Measurements from ENCODE around the gene LHX3. TPM values are rescaled to one million over a fixed set of nuclear protein-coding genes. Genes with fewer than 3 reads are reported as not detected.

Gene LHX3
- total RNA-seq, 1 experiment from 2014 or later = not detected

DNA sequence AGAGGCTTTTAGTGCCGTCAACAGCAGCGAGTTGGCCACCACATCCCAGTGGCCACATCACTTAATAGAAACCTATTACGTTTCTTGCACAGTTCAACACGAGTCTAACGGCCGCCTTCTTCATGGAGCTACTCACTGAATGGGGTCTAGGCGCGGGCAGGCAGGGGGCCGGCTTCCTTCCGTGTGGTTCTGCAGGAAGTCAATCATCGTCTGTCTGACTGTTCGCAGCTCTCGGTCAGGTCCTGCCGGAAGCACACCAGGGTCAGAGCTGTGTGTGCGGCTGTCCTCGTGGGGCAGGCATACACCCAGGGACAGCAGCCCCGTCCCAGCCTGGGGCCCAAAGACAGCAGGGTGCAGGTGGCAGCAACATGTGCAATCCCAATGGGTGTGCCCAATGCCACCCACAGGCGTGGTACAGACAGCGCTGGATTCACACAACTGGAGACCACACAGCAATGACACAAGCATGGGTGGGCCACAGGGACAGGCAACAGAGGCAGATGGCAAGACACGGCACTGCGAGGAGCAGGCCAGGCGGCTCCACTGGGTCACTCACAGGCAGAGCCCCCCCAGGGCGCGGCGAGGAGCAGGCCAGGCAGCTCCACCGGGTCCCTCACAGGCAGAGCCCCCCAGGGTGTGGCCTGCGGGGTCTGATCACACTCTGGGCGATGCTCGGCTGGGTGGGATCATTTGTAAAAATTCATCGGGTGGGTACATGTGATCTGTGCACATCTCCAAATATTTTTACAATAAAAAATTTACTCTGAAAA is 19.1 kb upstream of the LHX3 start:
- H3K27ac Mint-ChIP-seq = no peak overlapping the region

More for the DNA sequence above, 19.1 kb upstream of the LHX3 start:
- Mint-ChIP-seq H3K4me3 (no peak overlapping the region), H3K4me1 (peaks cover 0 to 5% of the 10 kb centered on the region in 2 experiments; a peak in 2 of 4 replicates), H3K27me3 (ENCODE audit: low read depth) (no peaks in the 10 kb centered on the region), H3K9me3 (no peaks in the 10 kb centered on the region), H3K36me3 (ENCODE audit: insufficient read depth in 1 of 3, low read depth in 3 of 3) (peaks cover 16 to 41% (median 19%) of the 10 kb centered on the region in 3 experiments)
- H3K79me2 ChIP-seq (ENCODE audit: insufficient read depth, low read length) = no peaks in the 10 kb centered on the region; the same call in 1 of the 2 replicates
- H3K18ac ChIP-seq (ENCODE audit: insufficient read length, low read depth, low read length) = no peak overlapping the region
- H4K5ac ChIP-seq (ENCODE audit: insufficient read length, low read depth, low read length) = no peak overlapping the region
- no peak overlapping the region for H3K23ac ChIP-seq (ENCODE audit: insufficient read length, low read depth, low read length)
- H3K4me2 ChIP-seq (ENCODE audit: insufficient read depth, insufficient read length, low read length) = no peak overlapping the region
- no peaks in the 10 kb centered on the region for H3K9me3 ChIP-seq (ENCODE audit: control insufficient read depth, low read depth, low read length)
- no peak for DNase-seq
- H3K4me1 ChIP-seq (ENCODE audit: insufficient read depth, low read length) = no peaks in the 10 kb centered on the region
- TF ChIP-seq, protein P1, sequence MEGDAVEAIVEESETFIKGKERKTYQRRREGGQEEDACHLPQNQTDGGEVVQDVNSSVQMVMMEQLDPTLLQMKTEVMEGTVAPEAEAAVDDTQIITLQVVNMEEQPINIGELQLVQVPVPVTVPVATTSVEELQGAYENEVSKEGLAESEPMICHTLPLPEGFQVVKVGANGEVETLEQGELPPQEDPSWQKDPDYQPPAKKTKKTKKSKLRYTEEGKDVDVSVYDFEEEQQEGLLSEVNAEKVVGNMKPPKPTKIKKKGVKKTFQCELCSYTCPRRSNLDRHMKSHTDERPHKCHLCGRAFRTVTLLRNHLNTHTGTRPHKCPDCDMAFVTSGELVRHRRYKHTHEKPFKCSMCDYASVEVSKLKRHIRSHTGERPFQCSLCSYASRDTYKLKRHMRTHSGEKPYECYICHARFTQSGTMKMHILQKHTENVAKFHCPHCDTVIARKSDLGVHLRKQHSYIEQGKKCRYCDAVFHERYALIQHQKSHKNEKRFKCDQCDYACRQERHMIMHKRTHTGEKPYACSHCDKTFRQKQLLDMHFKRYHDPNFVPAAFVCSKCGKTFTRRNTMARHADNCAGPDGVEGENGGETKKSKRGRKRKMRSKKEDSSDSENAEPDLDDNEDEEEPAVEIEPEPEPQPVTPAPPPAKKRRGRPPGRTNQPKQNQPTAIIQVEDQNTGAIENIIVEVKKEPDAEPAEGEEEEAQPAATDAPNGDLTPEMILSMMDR (conservative IDR thresholded peaks at IDR 0.05) = no peak
- H2BK12ac ChIP-seq (ENCODE audit: insufficient read length, low read depth, low read length) = no peak overlapping the region
- H2BK5ac ChIP-seq (ENCODE audit: insufficient read length, low read length) = no peak overlapping the region
- no peaks in the 10 kb centered on the region for H3K27me3 ChIP-seq (ENCODE audit: insufficient read depth, low read length)
- H2AFZ ChIP-seq (ENCODE audit: low read length) = no peak overlapping the region
- H3K4ac ChIP-seq (ENCODE audit: low read depth, low read length) = no peak overlapping the region
- no CpG with 5 or more reads among the region's 30 CpGs for WGBS (ENCODE audit: extremely low coverage, insufficient read length, low lambda C conversion rate)
- no peaks in the 10 kb centered on the region for H3K79me1 ChIP-seq (ENCODE audit: insufficient read depth, low read depth, low read length, poor library complexity, severe bottlenecking)
- H2BK20ac ChIP-seq (ENCODE audit: low read depth, low read length, poor library complexity, severe bottlenecking) = no peak overlapping the region
- H3K14ac ChIP-seq (ENCODE audit: insufficient read depth, low read length) = no peak overlapping the region
- no peaks in the 10 kb centered on the region for H3K23me2 ChIP-seq (ENCODE audit: insufficient read length, low read depth, low read length, poor library complexity, severe bottlenecking)
- H3K9ac ChIP-seq (ENCODE audit: extremely low read depth, insufficient read length, low read length) = no peak overlapping the region
- H3T11ph ChIP-seq (ENCODE audit: low read length) = no peak overlapping the region
- no peak overlapping the region for H2BK120ac ChIP-seq (ENCODE audit: low read depth, low read length, poor library complexity, severe bottlenecking)
- H4K91ac ChIP-seq (ENCODE audit: insufficient read length, low read depth, low read length) = no peak overlapping the region
- no peak overlapping the region for H4K8ac ChIP-seq (replicated peaks; ENCODE audit: insufficient read length, low read depth, low read length)
- no peaks in the 10 kb centered on the region for H4K20me1 ChIP-seq (ENCODE audit: control insufficient read depth, insufficient read depth, insufficient read length)
- no peak overlapping the region for H3K27ac ChIP-seq (ENCODE audit: insufficient read length, low read depth, low read length)
- H2BK15ac ChIP-seq (ENCODE audit: low read depth, low read length) = no peak overlapping the region
- no peak overlapping the region for H3K56ac ChIP-seq (ENCODE audit: insufficient read length, low read depth, low read length)
- H2AK5ac ChIP-seq (ENCODE audit: insufficient read length, low read length) = no peak overlapping the region

All from H9 (cell line).